ENCODE data around the gene USP33.

GRCh38 chr1:77757603-77758002, 2.0 kb downstream of the USP33 start:
- TF ChIP-seq USF2 (IDR thresholded peaks at IDR 0.05; ENCODE audit: low read depth, low read length): no peak
- no peak for TF ChIP-seq USF2 (CRISPR knock-in tag; IDR thresholded peaks at IDR 0.05; ENCODE audit: borderline replicate concordance)
- no peak for TF ChIP-seq ZZZ3 (CRISPR knock-in tag; IDR thresholded peaks at IDR 0.05; ENCODE audit: borderline replicate concordance)
- TF ChIP-seq PAF1 (CRISPR knock-in tag; IDR thresholded peaks at IDR 0.05): no peak
- TF ChIP-seq POLR2G (IDR thresholded peaks at IDR 0.05; ENCODE audit: low read depth, low read length): no peak
- no peak for TF ChIP-seq BCLAF1 (IDR thresholded peaks at IDR 0.05)
- no peak for TF ChIP-seq CTCF (CRISPR knock-in tag; IDR thresholded peaks at IDR 0.05)
- TF ChIP-seq ZNF460 (CRISPR knock-in tag; IDR thresholded peaks at IDR 0.05; ENCODE audit: borderline replicate concordance): no peak
- TF ChIP-seq MATR3 (CRISPR knock-in tag; IDR thresholded peaks at IDR 0.05): no peak
- no peak for TF ChIP-seq CENPT (CRISPR knock-in tag; IDR thresholded peaks at IDR 0.05; ENCODE audit: low read depth)
- TF ChIP-seq ZNF788 (CRISPR knock-in tag; IDR thresholded peaks at IDR 0.05; ENCODE audit: borderline replicate concordance): no peak
- TF ChIP-seq SP1 (IDR thresholded peaks at IDR 0.05): no peak
- TF ChIP-seq SP1 (CRISPR knock-in tag; IDR thresholded peaks at IDR 0.05): no peak
